ENCODE data around the gene TBC1D17.

The TBC1D17 gene

GRCh38 chr19:49848938-49849337 is 28.6 kb upstream of the TBC1D17 start:
- no peak for DNase-seq (ENCODE audit: low read depth)

DNA sequence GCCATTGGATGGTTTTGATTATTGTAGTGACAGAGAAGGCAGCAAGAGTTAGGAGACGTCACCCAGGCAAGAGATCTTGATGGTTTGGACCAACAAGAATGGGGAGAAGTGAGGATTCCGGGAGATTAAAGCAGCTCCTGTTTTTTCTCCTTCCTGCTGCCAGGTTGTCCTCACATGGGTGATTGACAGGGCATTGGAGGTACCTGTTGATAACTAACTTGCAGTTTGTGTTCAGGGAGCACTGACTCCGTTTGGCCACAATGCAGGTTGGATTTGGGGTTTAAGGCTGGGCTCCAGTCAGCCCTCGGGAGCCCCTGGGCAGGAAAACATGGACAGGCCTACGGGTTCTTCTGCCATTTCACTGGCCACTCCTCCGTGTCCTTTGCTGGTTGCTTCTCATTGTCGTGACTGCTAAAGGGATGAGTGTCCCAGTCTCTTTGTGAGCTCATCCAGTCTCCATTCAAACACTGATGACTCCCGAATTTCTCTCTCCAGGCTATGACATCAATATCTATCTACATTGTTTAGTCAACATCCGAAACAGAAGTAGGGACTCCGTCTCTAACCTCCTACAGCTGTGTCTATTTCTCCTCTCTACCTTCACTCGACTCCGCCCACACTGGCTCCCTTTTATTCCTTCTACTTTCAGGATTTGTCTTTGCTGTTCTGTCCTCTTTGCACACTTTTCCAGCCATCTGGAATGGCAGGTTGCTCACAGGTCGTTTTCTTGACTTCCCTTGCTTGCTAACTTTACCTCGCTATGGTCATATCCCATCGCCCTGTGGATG is 27.9 kb upstream of the TBC1D17 start:
- no peak for DNase-seq (ENCODE audit: low read depth)

DNA sequence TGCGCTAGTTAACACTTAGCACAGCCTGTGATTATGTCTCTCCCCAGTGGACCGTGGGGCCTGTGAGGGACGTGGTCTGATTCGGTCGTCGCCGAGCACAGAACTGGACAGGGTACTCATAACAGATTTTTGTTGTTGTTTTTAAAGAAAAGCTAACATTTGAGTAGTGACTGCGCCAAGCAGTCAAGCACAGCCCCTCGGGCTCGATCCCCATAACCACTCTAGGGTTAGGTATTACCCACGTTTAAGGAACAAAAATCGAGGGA is 27.3 kb upstream of the TBC1D17 start:
- DNase-seq (ENCODE audit: low read depth): no peak

DNA sequence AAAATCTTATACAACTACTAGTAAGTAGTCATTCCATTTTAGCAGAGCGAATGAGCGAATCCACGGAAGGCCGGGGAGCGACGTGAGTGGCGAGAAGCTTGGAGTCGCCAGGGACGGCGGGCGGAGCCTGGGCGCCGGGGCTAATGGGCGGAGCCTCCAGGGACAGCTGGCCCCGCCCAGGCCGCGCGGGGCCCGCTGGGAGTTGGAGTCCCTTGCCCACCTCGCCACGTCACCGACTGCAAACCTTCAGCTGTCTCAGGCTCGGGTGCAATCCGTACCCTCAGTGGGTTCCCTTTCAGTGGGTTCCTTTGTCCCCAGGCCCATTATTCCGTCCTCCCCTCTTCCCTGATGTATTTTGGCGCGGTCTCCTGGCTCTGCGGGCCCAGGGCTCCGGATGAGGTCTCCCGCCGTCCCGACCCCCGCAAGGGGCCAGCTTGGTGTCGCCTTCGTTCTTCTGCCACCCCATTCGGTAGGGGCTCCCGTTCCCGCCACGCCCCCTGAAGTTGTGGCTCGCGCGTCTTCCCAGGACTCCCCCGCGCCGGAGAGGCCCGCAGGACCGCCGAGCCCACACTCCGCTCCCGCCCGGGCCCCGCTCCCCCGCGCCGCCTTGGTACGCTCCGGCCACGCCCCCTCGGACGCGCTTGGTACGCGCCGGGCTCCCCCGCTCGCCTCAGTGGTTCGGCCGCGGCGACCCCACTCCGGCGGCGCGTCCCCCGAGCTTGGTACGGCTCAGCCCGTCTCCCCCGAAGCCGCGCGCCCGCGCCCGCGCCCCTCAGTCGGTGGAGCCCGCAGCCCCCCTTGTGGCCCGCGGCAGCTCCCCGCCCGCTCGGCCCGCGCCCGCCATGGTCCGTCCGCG is 26.8 kb upstream of the TBC1D17 start, which contains the start of gene PTOV1:
Gene PTOV1 (plus strand): TSS at position 673 of the 856 bp plus-strand sequence.
- DNase-seq (ENCODE audit: low read depth): peak; percentile 69

DNA sequence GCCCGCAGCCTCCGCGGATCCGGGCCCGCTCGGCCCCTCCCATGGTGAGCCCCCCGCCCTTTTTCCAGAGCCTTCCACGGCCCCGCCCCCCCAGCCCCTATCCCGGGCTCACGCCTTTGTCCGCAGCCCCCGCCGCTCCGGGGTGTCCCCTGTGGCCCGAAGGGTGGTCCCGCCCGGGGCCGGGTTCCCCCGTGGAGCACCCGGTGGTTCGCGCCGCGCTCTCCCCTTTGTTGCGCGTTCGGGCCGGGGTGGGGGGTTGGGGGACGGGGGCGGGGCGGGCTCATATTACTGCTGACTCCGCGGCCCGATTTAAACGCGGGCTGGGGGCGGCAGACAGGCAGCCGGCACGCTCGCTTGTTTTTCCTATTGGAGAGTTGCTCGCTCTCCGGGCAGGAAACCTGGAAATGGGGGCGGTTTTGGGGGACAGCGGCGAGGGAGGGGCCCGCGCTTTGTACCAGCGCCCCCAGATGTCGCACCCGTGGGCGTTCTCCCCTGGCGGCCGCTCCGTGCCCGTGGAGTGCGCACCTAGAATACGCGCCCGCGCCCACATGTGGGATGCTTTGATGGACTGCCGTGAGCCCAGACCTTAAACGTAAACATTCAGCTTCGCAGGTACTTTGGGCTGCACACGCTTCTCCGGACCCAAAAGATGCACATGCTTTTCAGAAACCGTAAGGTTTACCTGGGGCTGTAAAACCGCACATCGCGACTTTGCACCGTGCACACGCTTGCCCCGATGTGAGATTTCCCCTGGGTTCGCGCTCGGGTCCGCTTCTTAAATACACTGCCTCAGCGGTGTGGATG is 25.8 kb upstream of the TBC1D17 start:
- DNase-seq (ENCODE audit: low read depth): no peak

- DNase-seq (ENCODE audit: low read depth): no peak
These were observed 24.8 kb upstream of the TBC1D17 start for GRCh38 chr19:49852631-49853126.

DNA sequence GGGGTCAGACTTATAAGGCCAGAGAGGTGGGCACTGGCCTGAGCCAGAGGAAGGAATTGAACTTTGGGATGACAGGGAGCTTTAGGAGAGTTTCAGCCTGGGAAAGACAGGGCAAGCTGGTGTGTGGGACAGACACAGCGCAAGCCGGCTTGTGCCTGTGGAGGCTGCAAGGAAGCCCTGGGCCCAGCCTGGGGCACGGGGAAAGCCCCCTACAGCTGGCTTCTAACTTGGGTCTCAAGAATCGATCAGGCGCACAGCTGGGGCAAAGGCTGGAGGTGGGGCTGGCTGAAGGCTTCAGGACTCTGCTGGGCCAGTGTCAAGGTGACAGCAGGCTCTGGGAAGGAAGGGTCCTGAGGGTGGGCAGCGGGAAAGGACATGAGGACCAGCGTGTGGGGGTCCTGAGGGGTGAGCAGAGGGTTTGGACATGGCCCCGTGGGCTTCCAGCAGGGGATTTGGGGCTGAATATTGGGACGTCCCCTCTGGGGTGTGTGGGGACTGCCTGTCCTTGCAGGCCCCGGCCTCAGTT is 23.6 kb upstream of the TBC1D17 start:
- DNase-seq (ENCODE audit: low read depth): no peak

GRCh38 chr19:49854378-49855263 is 22.9 kb upstream of the TBC1D17 start:
- no peak for DNase-seq (ENCODE audit: low read depth)

DNA sequence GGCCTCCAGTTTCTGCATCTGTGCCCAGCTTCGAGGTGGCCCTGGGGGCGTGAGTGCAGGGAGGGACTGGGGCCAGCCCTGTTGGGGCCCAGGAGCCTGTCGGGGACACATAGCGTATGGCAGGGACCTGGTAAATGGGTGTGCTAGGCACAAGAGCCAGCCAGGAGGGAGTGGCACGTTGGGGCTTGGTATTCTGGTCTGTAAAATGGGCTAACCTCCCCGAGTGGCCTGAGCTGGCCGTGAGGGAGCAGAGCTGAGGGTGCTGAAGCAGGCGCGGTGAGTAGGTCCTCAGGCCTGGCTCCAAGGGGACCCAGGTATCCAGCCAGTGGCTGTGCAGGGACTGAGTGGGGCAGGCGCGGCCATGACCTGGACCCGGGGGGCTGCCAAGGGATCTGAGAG is 22.2 kb upstream of the TBC1D17 start:
- no peak for DNase-seq (ENCODE audit: low read depth)

DNA sequence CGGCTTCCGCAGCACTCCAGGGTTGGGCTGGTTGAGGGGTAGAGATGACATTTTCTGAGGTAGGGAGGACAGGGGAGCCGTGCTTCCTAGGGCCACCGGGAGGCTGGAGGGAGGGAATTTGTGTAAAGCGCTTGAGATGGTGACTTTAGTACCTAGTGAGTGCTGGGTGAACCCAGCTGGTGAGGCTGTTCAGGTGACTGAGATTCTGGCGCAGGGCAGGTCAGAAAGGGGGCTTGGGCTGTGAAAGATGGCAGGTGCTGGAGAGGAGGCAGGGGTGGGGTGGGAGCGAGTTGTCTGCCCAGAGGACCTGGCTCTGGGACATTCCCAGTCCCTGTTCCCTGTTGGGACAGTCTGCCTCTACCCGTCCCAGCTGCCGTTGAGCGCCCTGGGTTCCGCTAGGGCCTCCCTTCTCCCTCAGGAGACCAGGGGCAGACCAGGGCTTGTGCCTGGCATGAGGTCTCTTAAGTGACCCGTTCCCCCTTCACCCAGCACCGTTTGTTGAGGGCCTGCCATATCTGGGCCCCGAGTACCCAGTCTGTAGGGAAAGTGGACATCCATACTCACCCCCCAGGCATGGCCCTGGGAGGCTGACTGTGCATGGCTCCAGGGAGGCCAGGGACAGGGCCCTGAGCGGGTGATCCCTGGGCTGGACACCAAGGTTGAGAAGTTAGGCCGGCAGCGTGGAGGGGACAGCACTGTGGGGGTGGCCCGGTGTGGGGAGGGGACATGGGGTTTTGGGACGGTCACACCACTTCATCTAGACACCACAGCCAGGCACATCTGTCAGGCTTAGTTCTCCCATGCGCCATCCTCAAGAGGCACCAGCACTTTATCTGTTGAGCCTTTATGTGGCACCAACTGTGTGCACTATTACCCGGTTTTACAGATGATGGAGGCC is 21.6 kb upstream of the TBC1D17 start:
- DNase-seq (ENCODE audit: low read depth): no peak

GRCh38 chr19:49856574-49857021 is 20.9 kb upstream of the TBC1D17 start:
- no peak for DNase-seq (ENCODE audit: low read depth)

DNA sequence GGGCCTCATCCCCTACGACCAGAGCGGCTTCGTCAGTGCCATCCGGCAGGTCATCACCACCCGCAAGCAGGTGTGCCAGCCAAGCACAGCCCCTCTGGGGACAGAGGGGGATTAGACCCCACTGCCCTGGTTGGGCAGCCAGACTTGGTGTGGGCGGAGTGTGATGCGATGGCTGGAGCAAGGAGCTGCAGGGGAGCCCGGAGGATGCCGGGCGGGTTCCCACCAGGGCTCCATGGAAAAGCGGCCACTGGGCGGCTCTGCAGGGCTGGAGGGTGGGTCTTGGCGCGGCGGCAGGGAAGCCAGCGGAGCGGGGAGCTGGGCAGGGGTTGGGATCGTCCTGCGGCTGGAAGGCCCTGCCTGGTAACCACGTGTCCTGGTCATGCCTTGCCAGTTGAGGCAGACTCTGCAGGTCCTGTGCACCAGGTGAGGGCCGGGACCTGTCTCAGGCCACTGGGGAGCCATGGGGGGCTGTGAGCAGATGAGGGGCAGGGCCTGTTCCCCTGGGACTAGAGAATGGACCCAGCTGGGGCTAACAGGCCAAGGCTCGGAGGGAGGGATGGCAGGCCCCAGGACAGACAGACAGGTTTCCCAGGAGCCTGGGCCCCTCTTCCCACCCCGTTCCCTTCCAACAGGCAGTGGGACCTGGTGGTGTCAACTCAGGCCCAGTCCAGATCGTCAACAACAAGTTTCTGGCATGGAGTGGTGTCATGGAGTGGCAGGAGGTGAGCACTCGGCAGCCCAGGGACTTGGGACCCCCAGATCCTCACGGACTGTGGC is 20.3 kb upstream of the TBC1D17 start:
- DNase-seq (ENCODE audit: low read depth): no peak

GRCh38 chr19:49857838-49858087 is 19.7 kb upstream of the TBC1D17 start:
- DNase-seq (ENCODE audit: low read depth): no peak

DNA sequence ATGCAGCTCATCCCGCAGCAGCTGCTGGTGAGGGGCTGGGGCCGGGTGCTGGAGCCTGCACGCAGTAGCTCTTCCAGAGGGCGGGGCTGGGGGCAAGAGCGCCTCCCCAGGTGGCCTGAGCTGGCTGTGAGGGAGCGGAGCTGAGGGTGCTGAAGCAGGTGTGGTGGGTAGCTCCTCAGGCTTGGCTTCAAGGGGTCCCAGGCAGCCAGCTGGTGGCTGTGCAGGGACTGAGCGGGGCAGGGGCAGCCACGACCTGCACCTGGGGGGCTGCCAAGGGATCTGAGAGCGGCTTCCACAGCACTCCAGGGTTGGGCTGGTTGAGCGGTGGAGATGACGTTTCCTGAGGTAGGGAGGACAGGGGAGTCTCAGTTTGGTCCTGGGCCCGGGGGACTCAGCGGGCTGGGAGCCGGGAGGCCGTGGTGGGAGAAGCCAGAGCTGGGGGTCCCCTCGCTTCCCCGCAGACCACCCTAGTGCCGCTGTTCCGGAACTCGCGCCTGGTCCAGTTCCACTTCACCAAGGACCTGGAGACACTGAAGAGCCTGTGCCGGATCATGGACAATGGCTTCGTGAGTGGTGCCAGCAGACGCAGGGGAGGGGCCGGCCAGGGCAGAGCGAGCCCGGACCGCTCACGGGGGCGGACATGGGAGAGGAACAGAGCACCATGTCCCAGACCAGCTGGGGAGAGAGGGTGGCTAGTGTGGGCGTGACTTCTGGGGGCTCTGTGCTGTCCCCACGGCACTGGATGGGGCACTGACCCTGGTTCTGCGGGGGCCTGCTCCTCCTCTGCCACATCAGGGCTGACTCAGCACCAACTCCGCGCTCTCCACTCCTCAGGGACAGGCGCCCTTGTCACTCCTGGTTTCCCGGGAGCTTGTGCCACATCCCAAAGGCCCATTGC is 19.2 kb upstream of the TBC1D17 start:
- no peak for DNase-seq (ENCODE audit: low read depth)

DNA sequence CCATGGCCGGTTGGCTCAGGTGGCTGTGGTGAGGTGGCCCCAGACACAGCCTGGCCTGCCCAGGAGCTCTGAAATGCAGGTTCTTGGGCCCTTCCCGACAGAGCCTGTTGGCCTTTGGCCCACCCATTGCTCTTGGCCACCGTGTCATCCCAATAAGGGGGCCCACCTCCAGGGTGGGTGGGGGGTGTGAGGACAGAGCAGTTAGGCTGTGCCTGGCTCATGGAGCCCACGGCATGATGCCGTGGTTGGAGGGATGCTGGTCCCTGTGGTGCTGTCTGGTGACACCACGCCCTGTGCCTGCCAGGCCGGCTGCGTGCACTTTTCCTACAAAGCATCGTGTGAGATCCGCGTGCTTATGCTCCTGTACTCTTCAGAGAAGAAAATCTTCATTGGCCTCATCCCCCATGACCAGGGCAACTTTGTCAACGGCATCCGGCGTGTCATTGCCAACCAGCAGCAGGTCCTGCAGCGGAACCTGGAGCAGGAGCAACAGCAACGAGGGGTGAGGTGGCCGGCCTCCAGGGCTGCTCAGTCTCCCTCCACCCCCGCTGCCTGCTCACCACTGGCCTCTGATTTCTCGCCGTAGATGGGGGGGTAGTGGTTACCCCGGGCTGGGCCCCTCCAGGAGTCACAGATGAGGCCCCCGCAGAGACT is 17.7 kb upstream of the TBC1D17 start:
- no peak for DNase-seq (ENCODE audit: low read depth)

- no peak for DNase-seq (ENCODE audit: low read depth)
These were observed 17.0 kb upstream of the TBC1D17 start for GRCh38 chr19:49860336-49861102.

- DNase-seq (ENCODE audit: low read depth): no peak
These were observed 16.4 kb upstream of the TBC1D17 start for GRCh38 chr19:49861107-49861506.
